Coronary artery (tissue), 2 donors: ENCODE data around the gene PIAS4.

Experiments
- DNase-seq: peaks from one replicate; pipeline ENCODE4 v3.0.0-alpha.2; 2017; ENCODE audit warnings: low spot score
- H3K27ac ChIP-seq, 2 donors: fragments of 200-600 bp; sonication (generic); one replicate each; pipeline ENCODE4 v1.5.1; 2016 to 2019
- H3K4me3 ChIP-seq: fragments of 200-600 bp; sonication (generic); 2 replicates; pipeline ENCODE4 v1.5.1; 2016; ENCODE audit warnings: mild to moderate bottlenecking, moderate library complexity
- TF ChIP-seq, protein P1 (sequence below): fragments of 200-600 bp; sonication (generic); IDR thresholded peaks from one replicate; pipeline ENCODE4 v1.5.1; 2019; ENCODE audit warnings: antibody characterized with exemption

Gene PIAS4

DNA sequence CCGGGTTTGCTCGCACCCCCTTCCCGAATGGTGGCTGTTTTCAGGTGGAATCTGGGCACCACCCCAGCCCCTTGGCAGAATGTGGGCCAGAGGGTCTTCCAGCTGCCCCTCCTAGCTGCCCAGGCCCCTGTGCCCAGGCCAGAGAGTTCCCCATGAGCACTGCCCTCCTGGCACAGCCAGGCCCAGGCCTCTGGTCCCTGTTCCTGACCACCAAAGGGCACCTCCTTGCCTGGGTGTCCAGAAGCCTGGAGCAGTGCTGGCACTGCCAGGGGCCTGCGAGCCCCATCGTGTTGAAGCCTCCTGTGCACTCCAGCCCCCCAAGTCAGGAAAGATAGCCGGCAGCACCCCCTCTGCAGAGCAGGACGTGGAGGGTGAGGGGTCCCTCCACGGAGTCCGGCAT is 23.4 kb downstream of the PIAS4 start:
- H3K4me3 ChIP-seq, result no peak overlapping the region
- DNase-seq, result no peak
- H3K27ac ChIP-seq, result no peak overlapping the region
- TF ChIP-seq, protein P1, sequence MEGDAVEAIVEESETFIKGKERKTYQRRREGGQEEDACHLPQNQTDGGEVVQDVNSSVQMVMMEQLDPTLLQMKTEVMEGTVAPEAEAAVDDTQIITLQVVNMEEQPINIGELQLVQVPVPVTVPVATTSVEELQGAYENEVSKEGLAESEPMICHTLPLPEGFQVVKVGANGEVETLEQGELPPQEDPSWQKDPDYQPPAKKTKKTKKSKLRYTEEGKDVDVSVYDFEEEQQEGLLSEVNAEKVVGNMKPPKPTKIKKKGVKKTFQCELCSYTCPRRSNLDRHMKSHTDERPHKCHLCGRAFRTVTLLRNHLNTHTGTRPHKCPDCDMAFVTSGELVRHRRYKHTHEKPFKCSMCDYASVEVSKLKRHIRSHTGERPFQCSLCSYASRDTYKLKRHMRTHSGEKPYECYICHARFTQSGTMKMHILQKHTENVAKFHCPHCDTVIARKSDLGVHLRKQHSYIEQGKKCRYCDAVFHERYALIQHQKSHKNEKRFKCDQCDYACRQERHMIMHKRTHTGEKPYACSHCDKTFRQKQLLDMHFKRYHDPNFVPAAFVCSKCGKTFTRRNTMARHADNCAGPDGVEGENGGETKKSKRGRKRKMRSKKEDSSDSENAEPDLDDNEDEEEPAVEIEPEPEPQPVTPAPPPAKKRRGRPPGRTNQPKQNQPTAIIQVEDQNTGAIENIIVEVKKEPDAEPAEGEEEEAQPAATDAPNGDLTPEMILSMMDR, result no peak

DNA sequence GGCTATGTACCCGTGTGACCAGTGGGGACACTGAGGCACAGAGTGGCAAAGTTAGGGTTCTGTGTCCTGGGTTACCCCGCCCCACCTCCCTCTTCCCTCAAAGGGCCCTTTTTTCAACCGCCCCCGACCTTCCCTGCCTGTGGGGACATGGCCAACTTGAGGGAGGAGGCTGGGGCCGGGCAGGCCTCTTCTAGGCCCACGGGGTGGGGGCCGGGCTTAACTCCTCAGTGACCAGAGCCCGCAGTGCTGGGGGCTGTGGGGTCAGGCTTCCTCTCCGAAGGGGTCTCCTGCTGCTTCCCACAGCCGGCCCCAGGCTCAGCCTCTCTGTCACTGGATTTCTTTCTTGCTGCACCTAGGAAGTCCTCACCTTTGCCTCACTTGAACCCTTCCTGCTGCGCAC is 23.9 kb downstream of the PIAS4 start:
- TF ChIP-seq, protein P1, result no peak
- no peak for DNase-seq
- Histone ChIP-seq H3K4me3 (no peak overlapping the region), H3K27ac (no peak overlapping the region)

DNA sequence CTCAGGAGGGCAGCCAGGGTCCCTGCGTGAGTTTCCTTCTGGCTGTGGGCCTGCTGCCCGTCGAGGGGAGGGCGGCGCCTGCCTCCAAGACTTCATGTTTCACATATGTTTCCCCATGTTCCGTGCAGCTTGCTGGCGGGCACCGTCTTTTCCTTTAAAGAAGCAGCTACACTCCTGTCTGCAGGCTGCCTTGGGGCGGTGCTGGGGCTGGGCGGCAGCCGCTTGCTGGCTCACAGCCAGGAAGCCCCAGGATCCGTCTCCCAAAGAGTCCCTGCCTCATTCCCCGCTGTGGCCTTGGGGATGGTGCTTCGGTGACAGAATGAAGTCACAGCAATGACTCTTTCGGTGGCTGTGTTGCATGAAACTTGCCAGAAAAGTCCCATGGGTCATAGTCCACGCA is 24.9 kb downstream of the PIAS4 start:
- Histone ChIP-seq H3K27ac (no peak overlapping the region), H3K4me3 (no peak overlapping the region)
- TF ChIP-seq, protein P1, result no peak
- no peak for DNase-seq

DNA sequence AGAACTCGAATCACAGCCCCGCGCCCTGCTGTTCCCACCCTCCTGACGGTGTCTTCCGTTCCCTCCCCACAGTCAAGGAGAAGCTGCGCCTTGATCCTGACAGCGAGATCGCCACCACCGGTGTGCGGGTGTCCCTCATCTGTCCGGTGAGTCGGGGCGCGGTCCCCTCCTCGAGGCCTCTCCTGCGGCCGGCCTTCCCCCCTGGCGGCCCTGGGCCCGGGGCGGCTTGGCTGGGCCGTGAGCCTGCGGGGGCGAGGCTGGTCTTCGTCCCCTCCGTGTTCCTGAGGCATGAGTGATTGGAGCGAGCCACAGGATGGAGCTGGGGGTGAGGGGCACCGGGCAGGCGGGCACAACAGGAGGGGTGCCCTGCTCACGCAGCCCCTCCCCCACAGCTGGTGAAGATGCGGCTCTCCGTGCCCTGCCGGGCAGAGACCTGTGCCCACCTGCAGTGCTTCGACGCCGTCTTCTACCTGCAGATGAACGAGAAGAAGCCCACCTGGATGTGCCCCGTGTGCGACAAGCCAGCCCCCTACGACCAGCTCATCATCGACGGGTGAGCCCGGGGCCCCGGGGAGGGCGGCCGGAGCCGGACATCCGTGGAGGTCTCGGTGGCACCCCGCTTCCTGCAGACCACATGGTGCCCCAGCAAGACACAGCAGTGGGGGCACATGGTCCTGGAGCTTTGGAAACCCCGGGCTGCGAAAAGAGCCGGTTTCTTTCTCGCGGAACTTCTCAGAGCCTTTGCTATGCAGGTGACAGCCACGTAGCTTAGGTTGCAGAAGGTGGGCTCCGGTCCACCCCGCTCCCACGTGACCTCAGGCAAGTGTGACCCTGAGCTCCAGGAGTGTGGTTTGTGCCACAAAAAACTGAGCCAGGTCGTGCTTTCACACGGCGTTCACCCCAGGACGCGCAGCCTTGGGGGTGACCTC is 25.8 kb downstream of the PIAS4 start:
- Histone ChIP-seq H3K4me3 (no peak overlapping the region), H3K27ac (no peak overlapping the region)
- no peak for DNase-seq
- TF ChIP-seq, protein P1, result no peak

DNA sequence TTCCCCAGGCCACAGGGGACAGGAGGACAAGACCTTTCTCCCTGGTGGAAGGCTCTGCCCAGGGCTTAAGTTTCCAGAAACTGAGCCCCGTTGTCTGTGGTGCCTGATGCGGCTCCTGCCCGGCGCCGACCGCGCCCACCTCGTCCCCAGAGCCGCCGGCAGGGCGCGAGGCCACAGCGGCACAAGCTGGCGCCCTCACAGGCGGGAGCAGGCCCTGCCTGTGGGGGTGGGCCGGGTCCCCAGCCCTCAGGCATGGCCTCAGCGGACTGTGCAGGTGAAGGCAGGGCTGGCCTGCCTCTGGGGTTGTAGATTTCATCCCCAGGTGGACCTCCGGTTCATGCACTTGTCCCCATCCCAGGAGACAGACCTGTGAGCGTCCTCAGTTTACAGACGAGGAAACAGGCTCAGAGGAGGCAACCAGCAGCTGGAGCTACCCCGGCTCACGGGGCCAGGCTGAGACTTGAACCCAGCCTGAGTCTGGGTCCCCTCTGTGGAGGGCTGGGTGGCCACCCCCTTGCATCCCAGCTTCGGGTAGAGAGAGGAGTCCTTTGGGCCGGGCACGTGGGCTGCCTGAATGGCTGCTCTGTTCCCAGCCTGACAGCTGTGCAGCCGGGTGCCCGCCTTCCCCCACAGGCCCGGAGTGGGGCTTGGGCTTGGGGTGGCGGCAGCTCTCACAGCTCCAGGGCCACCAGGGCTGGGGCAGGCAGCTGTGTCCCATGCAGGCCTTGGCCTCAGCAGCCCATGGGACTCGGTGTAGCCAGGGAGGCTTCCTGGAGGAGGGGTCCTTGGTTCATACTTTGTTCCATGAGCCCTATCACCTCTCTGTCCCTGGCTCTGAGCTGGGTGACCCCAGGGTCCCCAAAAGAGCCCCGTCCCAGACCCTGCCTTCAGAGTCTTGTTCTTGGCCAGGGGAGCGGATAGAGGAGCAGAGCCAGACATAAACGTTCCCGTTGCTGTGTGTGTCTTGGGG is 26.8 kb downstream of the PIAS4 start:
- no peak overlapping the region for H3K4me3 ChIP-seq
- no peak for DNase-seq
- no peak overlapping the region for H3K27ac ChIP-seq
- TF ChIP-seq, protein P1, result no peak

DNA sequence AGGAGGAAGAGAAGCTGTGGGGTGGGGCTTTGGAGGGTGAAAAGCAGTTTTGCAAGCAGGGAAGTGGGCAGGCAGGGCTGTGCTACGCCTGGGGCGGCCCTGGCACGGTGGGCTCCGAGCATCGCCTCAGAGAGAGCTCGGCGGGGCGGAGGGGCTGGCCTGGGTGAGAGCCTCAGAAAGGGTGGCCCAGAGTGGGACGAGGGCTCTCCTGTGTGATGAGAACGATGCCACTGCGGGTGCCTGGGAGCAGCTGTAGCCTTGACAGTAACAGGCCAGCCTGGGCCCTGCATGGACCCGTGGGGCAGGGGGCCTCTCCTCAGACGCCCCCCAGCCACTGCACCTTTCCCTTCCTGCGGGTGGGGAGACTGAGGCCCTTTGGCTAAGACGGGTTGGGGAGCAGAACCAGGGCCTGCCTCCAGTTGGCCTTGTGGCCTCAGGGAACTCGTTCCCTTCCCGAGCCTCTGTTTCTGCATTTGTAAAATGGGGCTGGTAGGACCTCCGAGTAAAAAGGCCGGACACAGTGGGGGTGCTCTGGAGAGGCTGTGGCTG is 27.6 kb downstream of the PIAS4 start:
- Histone ChIP-seq H3K4me3 (no peak overlapping the region), H3K27ac (no peak overlapping the region)
- DNase-seq, result no peak
- TF ChIP-seq, protein P1, result no peak
